HG03521 (cell line): ENCODE results near the gene WDR93.
"Not testable (repeated sequence)": the region's sequence is repeated elsewhere in the genome, so short reads cannot be mapped to it uniquely, and the experiment has no call there.

Experiments used
- ATAC-seq: cut with Tn5 transposase; IDR thresholded peaks from one replicate; pipeline ENCODE4 v1.9.1; 2021; ENCODE audit warnings: mild to moderate bottlenecking, moderate library complexity; ENCODE audit not compliant: unreplicated experiment

The WDR93 gene

DNA sequence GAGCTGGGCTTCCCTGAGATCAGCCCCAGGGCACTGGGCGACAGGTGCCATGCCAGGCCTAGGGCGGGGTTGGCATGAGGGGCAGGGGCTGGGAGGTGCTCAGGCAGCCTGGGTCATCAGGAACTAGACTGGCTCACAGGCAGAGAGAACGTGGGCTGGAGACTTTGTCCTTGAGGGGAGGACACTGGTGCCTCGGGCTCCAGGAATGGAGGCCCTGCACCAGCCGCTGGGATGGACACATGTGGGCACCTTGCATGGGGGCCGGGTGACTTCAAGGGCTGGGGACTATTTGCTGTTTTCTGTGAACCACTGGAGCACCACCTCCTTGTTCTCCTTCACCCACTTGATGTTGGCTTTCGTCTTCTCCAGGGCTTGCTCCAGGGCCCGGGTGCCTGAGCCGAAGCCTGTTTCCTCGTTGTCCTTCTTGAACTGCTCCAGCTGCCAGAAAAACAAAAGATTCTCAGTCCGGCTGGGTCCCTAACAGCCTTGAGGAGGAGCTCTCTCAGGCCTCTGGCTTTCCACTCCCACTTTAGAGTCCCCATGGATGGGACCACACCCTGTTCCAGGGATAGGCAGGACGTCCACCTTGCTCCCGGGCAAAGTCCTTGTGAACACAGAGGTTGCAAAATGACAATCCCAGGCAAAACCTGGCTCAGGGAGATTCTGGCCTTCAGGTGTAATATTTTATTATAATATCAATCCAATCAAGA lies 94.6 kb downstream of the WDR93 start:
- ATAC-seq = no peak

DNA sequence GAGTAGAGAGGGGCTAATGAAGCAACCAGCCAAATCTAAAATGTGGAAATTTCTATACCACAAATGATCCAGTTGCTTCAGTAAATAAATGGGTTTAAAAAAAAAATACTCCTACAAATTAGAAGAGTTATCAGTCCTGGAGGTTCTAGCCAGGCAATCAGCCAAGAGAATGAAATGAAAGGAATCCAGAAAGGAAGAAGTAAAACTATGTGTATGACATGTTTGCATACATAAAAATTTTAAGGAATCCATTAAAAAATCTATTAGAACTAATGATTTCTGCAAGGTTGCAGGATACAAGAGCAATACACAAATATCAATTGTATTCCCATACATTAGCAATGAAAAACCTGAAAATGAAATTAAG lies 95.1 kb downstream of the WDR93 start:
- no peak for ATAC-seq

DNA sequence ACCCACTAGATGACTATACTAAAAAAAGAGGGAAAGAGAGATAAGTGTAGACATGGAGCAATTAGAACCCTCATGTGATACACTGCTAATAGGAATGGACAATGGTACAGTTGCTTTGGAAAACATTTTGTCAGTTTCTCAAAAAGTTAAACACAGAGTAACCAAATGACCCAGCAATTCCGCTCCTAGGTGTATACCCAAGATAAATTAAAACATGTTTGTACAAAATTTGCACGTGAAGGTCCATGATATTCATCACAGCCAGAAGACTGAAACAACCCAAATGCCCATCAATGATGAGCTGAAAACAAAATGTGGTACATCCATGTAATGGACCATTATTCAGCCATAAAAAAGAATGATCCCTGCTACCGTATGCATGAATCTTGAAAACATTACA lies 97.3 kb downstream of the WDR93 start:
- no peak for ATAC-seq

DNA sequence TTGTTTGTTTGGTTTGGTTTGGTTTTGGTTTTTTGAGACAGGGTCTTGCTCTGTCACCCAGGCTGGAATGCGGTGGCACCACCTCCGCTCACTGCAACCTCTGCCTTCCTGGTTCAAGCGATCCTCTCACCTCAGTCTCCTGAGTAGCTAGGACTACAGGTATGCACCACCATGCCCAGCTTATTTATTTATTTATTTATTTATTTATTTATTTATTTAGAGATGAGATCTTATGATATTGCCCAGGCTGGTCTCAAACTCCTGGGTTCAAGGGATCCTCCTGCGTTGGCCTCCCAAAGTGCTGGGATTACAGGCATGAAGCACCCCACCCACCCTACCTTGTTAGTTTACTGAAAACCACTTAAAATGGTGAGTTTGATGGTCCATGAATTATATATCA lies 98.0 kb downstream of the WDR93 start:
- ATAC-seq = not testable (repeated sequence)

DNA sequence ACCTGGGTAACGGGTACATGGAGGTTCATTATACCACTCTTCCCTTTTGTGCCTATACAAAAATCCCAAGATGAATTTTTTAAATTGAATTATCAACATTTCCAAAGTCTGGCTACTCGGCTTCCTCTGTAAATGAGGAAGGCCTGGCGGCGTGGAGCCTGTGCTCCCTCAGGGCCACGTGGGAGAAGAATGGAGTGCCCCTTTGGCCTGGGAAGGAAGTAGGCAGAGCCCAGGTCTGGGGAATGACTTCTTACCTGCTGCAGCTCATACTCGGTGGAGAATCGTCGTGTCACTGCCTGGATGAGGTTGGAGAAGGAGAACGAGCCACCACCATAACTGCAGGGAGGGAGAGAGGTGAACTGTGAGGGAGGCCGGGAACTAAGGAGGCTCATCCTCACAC lies 99.6 kb downstream of the WDR93 start:
- ATAC-seq = no peak

DNA sequence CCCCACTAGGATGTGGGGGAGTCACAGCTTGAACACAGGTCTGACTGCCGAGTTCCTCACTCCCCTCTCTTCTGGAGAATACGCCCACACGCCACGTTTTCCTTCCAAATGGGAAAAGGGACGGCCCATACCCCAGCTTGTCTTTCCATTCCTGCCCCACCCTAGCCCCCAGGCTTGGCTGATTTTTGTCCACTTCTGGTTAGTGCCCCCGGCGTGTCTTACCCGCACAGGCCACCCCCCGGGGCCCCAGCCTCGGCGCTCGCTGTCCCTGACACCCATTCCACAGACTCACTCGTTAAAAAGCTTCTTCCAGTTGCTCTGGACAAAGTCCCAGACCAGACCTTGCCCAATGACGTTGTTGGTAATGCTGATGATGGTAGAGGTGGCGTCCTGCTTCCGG lies 100.0 kb downstream of the WDR93 start:
- ATAC-seq = no peak

DNA sequence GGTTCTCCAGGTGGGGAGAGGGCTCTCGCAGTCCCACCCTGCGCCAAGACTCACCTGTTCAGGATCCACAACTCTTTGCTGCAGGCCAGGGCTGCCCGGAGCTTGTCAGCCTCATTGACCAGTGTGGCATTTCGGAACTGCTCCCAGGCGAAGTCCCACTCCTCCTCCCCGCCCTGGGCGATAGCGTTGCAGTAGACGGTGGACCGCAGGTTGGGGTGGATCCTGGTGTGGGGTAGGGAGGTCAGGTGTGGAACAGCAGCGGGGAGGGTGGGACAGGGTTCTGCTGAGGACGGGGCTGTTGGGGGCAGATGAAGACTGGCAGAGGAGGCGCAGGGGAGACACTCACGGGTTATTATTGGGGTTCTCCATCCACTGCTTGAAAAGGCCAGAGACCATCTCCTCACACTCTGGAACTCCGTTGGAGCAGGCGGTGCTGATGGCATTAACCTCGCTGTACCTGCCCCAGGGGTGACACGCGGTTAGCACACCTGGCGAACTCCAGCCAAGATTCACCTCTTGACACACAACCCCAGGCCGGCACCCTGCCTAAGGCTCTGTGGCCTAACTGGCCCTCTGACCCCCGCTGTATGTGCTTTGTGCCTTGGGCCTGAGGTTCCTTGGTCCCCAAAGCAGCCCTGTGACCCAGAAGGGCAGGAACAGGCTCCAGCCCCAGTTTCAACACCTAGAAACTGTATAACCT lies 101.6 kb downstream of the WDR93 start:
- ATAC-seq = no peak
